OCI-LY7 (cell line): ENCODE results near the gene ADAR. TPM values are rescaled to one million over a fixed set of nuclear protein-coding genes. Genes with fewer than 3 reads are reported as not detected.

Source experiments
- BruUV-seq: library from RNA; stranded (reverse); fragments of 400-500 nt; replicated peaks from 2 replicates; lab custom pipeline; 2021; lab: Mats Ljungman, UMichigan
- CTCF ChIA-PET: fragments of 300-600 bp; sonication (Branson Sonifier 250); formaldehyde crosslinking; loops from one replicate; lab custom pipeline; 2022; ENCODE audit warnings: antibody characterized with exemption; ENCODE audit not compliant: unreplicated experiment; lab: Charles Lee
- POLR2A ChIA-PET: fragments of 300-600 bp; sonication (Branson Sonifier 250); formaldehyde crosslinking; loops from one replicate; lab custom pipeline; 2022; ENCODE audit warnings: antibody characterized with exemption; lab: Charles Lee
- DNase-seq: peaks from one replicate; pipeline ENCODE4 v3.0.0-alpha.2; 2015; ENCODE audit warnings: low spot score
- H2AFZ ChIP-seq: fragments of 200-600 bp; sonication (generic), shearing (Covaris generic); 2 replicates; pipeline ENCODE4 v1.6.1; 2014; ENCODE audit warnings: mild to moderate bottlenecking, antibody characterized with exemption, low read length, moderate library complexity
- H3K27ac ChIP-seq: fragments of 200-600 bp; sonication (generic); 2 replicates; pipeline ENCODE4 v1.5.1; 2014; ENCODE audit warnings: mixed run types, low read depth, mild to moderate bottlenecking, moderate library complexity, low read length, inconsistent platforms; ENCODE audit not compliant: poor library complexity, severe bottlenecking
- H3K36me3 ChIP-seq: fragments of 200-600 bp; sonication (generic); 2 replicates; pipeline ENCODE4 v1.6.1; 2014; ENCODE audit warnings: mild to moderate bottlenecking, antibody characterized with exemption, low read length, moderate library complexity, mixed read lengths; ENCODE audit not compliant: insufficient read depth
- H3K4me1 ChIP-seq: fragments of 200-600 bp; sonication (generic); 2 replicates; pipeline ENCODE4 v1.5.1; 2014; ENCODE audit warnings: mild to moderate bottlenecking, low read length; ENCODE audit not compliant: insufficient read depth, poor library complexity, severe bottlenecking
- H3K4me2 ChIP-seq: fragments of 200-600 bp; sonication (generic); 2 replicates; pipeline ENCODE4 v1.6.1; 2014; ENCODE audit warnings: mild to moderate bottlenecking, low read length
- H3K4me3 ChIP-seq: fragments of 200-600 bp; sonication (generic); 2 replicates; pipeline ENCODE4 v1.5.1; 2014; ENCODE audit warnings: mild to moderate bottlenecking, low read depth, low read length; ENCODE audit not compliant: poor library complexity, severe bottlenecking
- H3K79me2 ChIP-seq: fragments of 200-600 bp; sonication (generic); 2 replicates; pipeline ENCODE4 v1.6.1; 2016; ENCODE audit warnings: low read depth, mild to moderate bottlenecking, low read length, moderate library complexity, mixed read lengths; ENCODE audit not compliant: insufficient read depth
- H3K9me2 ChIP-seq: fragments of 200-600 bp; sonication (generic); 2 replicates; pipeline ENCODE4 v1.6.1; 2016; ENCODE audit warnings: mild to moderate bottlenecking, low read length, mixed read lengths; ENCODE audit not compliant: insufficient read depth
- H3K9me3 ChIP-seq: fragments of 200-600 bp; sonication (generic); 2 replicates; pipeline ENCODE4 v1.6.1; 2014; ENCODE audit warnings: mild to moderate bottlenecking, mixed run types, low read length, mixed read lengths
- H4K20me1 ChIP-seq: fragments of 200-600 bp; sonication (generic); 2 replicates; pipeline ENCODE4 v1.6.1; 2014; ENCODE audit warnings: mild to moderate bottlenecking, antibody characterized with exemption, low read length, moderate library complexity, mixed read lengths; ENCODE audit not compliant: insufficient read depth
- CTCF ChIP-seq: fragments of 200-600 bp; sonication (generic); conservative IDR thresholded peaks from 2 replicates; pipeline ENCODE4 v1.5.1; 2014; ENCODE audit warnings: mild to moderate bottlenecking, antibody characterized with exemption, low read length, moderate library complexity, mixed read lengths
- EZH2phosphoT487 ChIP-seq: fragments of 200-600 bp; sonication (generic); IDR thresholded peaks from 2 replicates; pipeline ENCODE4 v1.6.1; 2018; ENCODE audit warnings: low read depth, borderline replicate concordance, mild to moderate bottlenecking, mixed run types, antibody characterized with exemption, low read length, moderate library complexity, mixed read lengths
- intact Hi-C: fragments of 100-400 bp; cut with micrococcal nuclease; formaldehyde crosslinking; loops from one replicate; pipeline ENCODE4 v1.10.0; 2022; ENCODE audit not compliant: unreplicated experiment
- total RNA-seq, 2 experiments: library from RNA; depleted of rRNA in 1 of 2; stranded (reverse); fragments of >200 nt in 1 of 2; shearing (Covaris generic) in 1 of 2; gene quantifications; 2 replicates each; pipeline ENCODE4 v1.2.3, GENCODE V29; 2014 to 2022

Gene ADAR
- total RNA-seq, 2 experiments from 2014 or later, result 90.2 to 139 TPM

GRCh38 chr1:154553056-154554030, 54.6 kb downstream of the ADAR start:
- BruUV-seq, result no TSS peak
- ChIA-PET POLR2A (interaction anchor here (0.5 kb wide), 1 partner anchor 72 kb away, joined by 3 read pairs; no protein-coding TSS in a partner anchor), CTCF (interaction anchor here (0.7 kb wide), 1 partner anchor 11 kb away, joined by 4 read pairs; no protein-coding TSS in a partner anchor)
- H3K9me3 ChIP-seq, result no peaks in the 10 kb centered on the region
- no peak overlapping the region for H3K4me3 ChIP-seq
- H3K4me1 ChIP-seq, result peaks cover 13% of the 10 kb centered on the region
- DNase-seq, result no peak
- TF ChIP-seq CTCF (no peak), EZH2phosphoT487 (no peak)
- H3K27ac ChIP-seq, result no peak overlapping the region
- peaks cover 15% of the 10 kb centered on the region; the same call in 1 of the 2 replicates for H4K20me1 ChIP-seq
- peaks cover 82% of the 10 kb centered on the region for H3K36me3 ChIP-seq
- no peak overlapping the region for H2AFZ ChIP-seq
- H3K79me2 ChIP-seq, result peaks cover 27% of the 10 kb centered on the region
- H3K9me2 ChIP-seq, result no peaks in the 10 kb centered on the region
- intact Hi-C loops, result no loop called here
- H3K4me2 ChIP-seq, result no peak overlapping the region

- BruUV-seq, result no TSS peak
- POLR2A ChIA-PET, result no interaction called here
- TF ChIP-seq CTCF (no peak), EZH2phosphoT487 (no peak)
Observed at GRCh38 chr1:154552036-154552435, 56.0 kb downstream of the ADAR start.

More at GRCh38 chr1:154552036-154552435, 56.0 kb downstream of the ADAR start:
- intact Hi-C loops, result no loop called here
- Histone ChIP-seq H3K4me3 (no peak overlapping the region), H2AFZ (no peak overlapping the region), H3K27ac (no peak overlapping the region), H3K9me2 (no peaks in the 10 kb centered on the region), H3K79me2 (peaks cover 15% of the 10 kb centered on the region), H3K4me1 (peaks cover 11% of the 10 kb centered on the region), H3K9me3 (no peaks in the 10 kb centered on the region), H3K4me2 (no peak overlapping the region), H3K36me3 (peaks cover 88% of the 10 kb centered on the region), H4K20me1 (peaks cover 10% of the 10 kb centered on the region; the same call in 1 of the 2 replicates)
- CTCF ChIA-PET, result no interaction called here
- DNase-seq, result no peak
